ENCODE data around the gene MYO3B. TPM values are rescaled to one million over a fixed set of nuclear protein-coding genes. Genes with fewer than 3 reads are reported as not detected.

Gene MYO3B
- polyA plus RNA-seq, 1 donor (not counting 4 experiments of a cell fraction or from before 2014, with no cell fraction given) = 4.4 TPM

DNA sequence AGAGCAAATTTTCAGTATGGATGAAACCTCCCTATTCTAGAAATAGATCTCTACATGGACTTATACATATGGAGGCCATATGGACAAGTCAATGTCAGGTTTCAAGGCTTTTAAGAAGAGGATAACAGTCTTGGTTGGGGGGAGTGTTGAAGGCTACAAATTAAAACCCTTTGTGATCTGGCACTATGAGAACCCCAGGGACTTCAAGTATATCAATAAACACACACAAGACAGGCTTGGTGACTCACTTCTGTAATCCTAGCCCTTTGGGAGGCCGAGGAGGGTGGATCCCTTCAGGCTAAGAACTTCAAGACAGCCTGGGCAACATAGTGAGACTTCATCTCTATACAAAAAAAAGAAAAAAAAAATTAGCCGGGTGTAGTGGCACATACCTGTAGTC lies 410.0 kb downstream of the MYO3B start:
- dilution Hi-C loops (cut with MboI; ENCODE audit: extremely low pct_ligation_motif_present, low sequenced_read_pairs) = no loop called here
- no peak overlapping the region for H3K4me3 ChIP-seq (ENCODE audit: control insufficient read depth in 2 of 3, extremely low read depth in 1 of 3, insufficient read depth in 2 of 3, low read depth in 1 of 3, low read length in 3 of 3)
- TF ChIP-seq, protein P1, sequence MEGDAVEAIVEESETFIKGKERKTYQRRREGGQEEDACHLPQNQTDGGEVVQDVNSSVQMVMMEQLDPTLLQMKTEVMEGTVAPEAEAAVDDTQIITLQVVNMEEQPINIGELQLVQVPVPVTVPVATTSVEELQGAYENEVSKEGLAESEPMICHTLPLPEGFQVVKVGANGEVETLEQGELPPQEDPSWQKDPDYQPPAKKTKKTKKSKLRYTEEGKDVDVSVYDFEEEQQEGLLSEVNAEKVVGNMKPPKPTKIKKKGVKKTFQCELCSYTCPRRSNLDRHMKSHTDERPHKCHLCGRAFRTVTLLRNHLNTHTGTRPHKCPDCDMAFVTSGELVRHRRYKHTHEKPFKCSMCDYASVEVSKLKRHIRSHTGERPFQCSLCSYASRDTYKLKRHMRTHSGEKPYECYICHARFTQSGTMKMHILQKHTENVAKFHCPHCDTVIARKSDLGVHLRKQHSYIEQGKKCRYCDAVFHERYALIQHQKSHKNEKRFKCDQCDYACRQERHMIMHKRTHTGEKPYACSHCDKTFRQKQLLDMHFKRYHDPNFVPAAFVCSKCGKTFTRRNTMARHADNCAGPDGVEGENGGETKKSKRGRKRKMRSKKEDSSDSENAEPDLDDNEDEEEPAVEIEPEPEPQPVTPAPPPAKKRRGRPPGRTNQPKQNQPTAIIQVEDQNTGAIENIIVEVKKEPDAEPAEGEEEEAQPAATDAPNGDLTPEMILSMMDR (optimal IDR thresholded peaks at IDR 0.05 in 1 of 3, IDR thresholded peaks at IDR 0.05 in 1 of 3, conservative IDR thresholded peaks at IDR 0.05 in 1 of 3; ENCODE audit: extremely low read depth in 1 of 3, insufficient read depth in 2 of 3, low read length in 3 of 3) = no peak
- TF ChIP-seq EZH2 (IDR thresholded peaks at IDR 0.05; ENCODE audit: low read length) = no peak
- H3K9ac ChIP-seq (ENCODE audit: control insufficient read depth, extremely low read depth, insufficient read depth, low read length) = no peak overlapping the region
- H2AFZ ChIP-seq (ENCODE audit: control insufficient read depth, low read length) = no peak overlapping the region
- H3K4me1 ChIP-seq (ENCODE audit: control insufficient read depth, extremely low read depth, insufficient read depth, low read length) = peaks cover 12% of the 10 kb centered on the region
- H3K27me3 ChIP-seq (ENCODE audit: control insufficient read depth, extremely low read depth, insufficient read depth, low read length) = no peaks in the 10 kb centered on the region
- FAIRE-seq = no peak
- H3K27ac ChIP-seq (ENCODE audit: control insufficient read depth, insufficient read depth, low read length) = no peak overlapping the region
- DNase-seq (ENCODE audit: low read depth, low spot score) = peak; percentile 4
- no peaks in the 10 kb centered on the region for H3K79me2 ChIP-seq (ENCODE audit: control insufficient read depth, insufficient read depth, low read length)
- no peak overlapping the region for H3K4me2 ChIP-seq (ENCODE audit: control insufficient read depth, extremely low read depth, insufficient read depth, low read depth, low read length)
- no peaks in the 10 kb centered on the region for H3K36me3 ChIP-seq (ENCODE audit: control insufficient read depth in 2 of 2, extremely low read depth in 1 of 2, insufficient read depth in 2 of 2, low read length in 2 of 2)
- H3K9me1 ChIP-seq (ENCODE audit: control insufficient read depth, extremely low read depth, insufficient read depth, low read length) = no peaks in the 10 kb centered on the region
- H4K20me1 ChIP-seq (ENCODE audit: control insufficient read depth, extremely low read depth, insufficient read depth, low read length) = no peaks in the 10 kb centered on the region
- no peaks in the 10 kb centered on the region for H3K9me3 ChIP-seq (ENCODE audit: control insufficient read depth, low read depth, low read length)

DNA sequence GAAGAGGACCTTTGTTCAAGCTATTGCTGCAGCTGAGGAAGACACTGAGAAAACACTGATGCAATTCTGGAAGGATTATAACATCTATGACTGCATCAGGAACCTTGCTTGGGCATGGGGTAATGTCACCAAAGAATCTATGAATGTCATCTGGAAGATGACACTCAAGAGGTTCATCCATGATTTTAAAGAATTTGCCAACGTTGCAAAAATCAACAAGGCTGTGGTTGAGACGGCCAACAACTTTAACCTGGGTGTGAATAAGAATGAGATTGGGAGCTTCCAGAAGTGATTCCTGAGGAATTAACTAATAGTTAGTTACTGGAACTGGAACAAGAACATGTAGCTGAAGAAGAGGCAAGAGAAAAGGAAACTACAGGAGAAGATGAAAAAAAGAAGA lies 410.8 kb downstream of the MYO3B start:
- no peaks in the 10 kb centered on the region for H3K27me3 ChIP-seq (ENCODE audit: control insufficient read depth, extremely low read depth, insufficient read depth, low read length)
- no peak overlapping the region for H3K4me3 ChIP-seq (ENCODE audit: control insufficient read depth in 2 of 3, extremely low read depth in 1 of 3, insufficient read depth in 2 of 3, low read depth in 1 of 3, low read length in 3 of 3)
- no peak overlapping the region for H3K9ac ChIP-seq (ENCODE audit: control insufficient read depth, extremely low read depth, insufficient read depth, low read length)
- no peak overlapping the region for H3K27ac ChIP-seq (ENCODE audit: control insufficient read depth, insufficient read depth, low read length)
- H3K4me2 ChIP-seq (ENCODE audit: control insufficient read depth, extremely low read depth, insufficient read depth, low read depth, low read length) = no peak overlapping the region
- no peaks in the 10 kb centered on the region for H3K36me3 ChIP-seq (ENCODE audit: control insufficient read depth in 2 of 2, extremely low read depth in 1 of 2, insufficient read depth in 2 of 2, low read length in 2 of 2)
- FAIRE-seq = peak; percentile 32
- dilution Hi-C loops (cut with MboI; ENCODE audit: extremely low pct_ligation_motif_present, low sequenced_read_pairs) = no loop called here
- no peak overlapping the region for H2AFZ ChIP-seq (ENCODE audit: control insufficient read depth, low read length)
- no peaks in the 10 kb centered on the region for H3K79me2 ChIP-seq (ENCODE audit: control insufficient read depth, insufficient read depth, low read length)
- DNase-seq (ENCODE audit: low read depth, low spot score) = no peak
- H3K9me3 ChIP-seq (ENCODE audit: control insufficient read depth, low read depth, low read length) = no peaks in the 10 kb centered on the region
- no peaks in the 10 kb centered on the region for H3K9me1 ChIP-seq (ENCODE audit: control insufficient read depth, extremely low read depth, insufficient read depth, low read length)
- peaks cover 12% of the 10 kb centered on the region for H3K4me1 ChIP-seq (ENCODE audit: control insufficient read depth, extremely low read depth, insufficient read depth, low read length)
- TF ChIP-seq, protein P1 (optimal IDR thresholded peaks at IDR 0.05 in 1 of 3, IDR thresholded peaks at IDR 0.05 in 1 of 3, conservative IDR thresholded peaks at IDR 0.05 in 1 of 3; ENCODE audit: extremely low read depth in 1 of 3, insufficient read depth in 2 of 3, low read length in 3 of 3) = no peak
- no peak for TF ChIP-seq EZH2 (IDR thresholded peaks at IDR 0.05; ENCODE audit: low read length)
- no peaks in the 10 kb centered on the region for H4K20me1 ChIP-seq (ENCODE audit: control insufficient read depth, extremely low read depth, insufficient read depth, low read length)
